Measurements from ENCODE around the gene GPR31.
"Not testable (repeated sequence)": the region's sequence is repeated elsewhere in the genome, so short reads cannot be mapped to it uniquely, and the experiment has no call there.

GPR31 gene

DNA sequence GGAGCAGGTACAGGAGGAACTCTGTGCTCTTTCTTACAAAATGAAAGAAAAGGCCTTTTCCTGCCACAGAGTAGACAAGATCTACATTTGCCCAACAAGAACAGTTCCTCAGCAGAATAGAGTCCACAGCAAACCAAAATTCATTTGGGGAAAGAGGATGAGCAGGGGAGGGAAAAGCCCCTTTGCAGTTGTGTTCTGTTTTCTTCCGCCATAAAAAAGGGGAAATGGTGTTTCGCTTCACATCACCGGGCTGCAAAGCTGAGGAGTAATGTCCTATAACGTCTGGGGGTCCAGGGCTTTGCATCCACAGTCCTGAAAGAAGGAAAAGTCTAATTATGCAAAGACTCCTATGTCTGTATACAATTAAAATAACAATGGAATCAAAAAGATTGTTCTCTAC, at the start of gene GPR31:
TSS of gene GPR31 (minus strand) at position 118 of the 400 bp plus-strand sequence. CDS start 149 bp downstream, outside the sequence.
- DNase-seq: no peak

GRCh38 chr6:167207527-167207926, 49.7 kb upstream of the GPR31 start:
- DNase-seq: no peak

DNA sequence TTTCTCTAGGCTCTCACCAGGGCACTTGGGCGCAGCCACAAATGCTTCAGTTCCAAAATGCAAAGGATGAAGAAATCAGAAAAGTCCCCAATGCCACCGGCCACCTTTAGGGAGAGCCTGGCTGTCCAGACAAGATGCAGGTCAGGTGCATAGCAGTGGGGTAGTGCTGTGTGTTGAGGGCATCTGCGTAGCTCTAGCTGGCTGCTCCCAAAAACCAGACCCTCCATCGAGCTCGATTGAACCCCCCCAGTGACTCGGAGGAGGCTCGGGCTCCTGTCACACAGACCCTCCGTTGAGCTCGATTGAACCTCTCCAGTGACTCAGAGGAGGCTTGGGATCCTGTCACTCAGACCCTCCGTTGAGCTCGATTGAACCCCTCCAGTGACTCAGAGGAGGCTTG, 47.5 kb upstream of the GPR31 start:
- not testable (repeated sequence) for DNase-seq

DNA sequence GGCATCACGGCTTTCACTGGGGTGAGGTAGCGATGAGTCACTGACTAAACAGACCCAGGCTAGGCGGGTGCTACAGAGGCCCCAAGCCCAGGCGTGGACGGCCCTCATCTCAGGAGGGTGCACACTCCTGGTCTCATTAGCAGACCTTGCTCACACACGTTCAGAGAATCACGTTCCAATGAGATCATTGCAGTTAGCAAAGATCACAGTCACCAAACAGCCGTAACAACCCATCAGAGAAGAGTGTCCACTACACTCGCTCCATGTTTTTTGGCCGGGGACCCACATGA, 46.2 kb upstream of the GPR31 start:
- DNase-seq: not testable (repeated sequence)

- DNase-seq: not testable (repeated sequence)
Measured at GRCh38 chr6:167203261-167204058, 45.7 kb upstream of the GPR31 start.

GRCh38 chr6:167202613-167203012, 44.8 kb upstream of the GPR31 start:
- not testable (repeated sequence) for DNase-seq

GRCh38 chr6:167200806-167201205, 43.0 kb upstream of the GPR31 start:
- DNase-seq: no peak

DNA sequence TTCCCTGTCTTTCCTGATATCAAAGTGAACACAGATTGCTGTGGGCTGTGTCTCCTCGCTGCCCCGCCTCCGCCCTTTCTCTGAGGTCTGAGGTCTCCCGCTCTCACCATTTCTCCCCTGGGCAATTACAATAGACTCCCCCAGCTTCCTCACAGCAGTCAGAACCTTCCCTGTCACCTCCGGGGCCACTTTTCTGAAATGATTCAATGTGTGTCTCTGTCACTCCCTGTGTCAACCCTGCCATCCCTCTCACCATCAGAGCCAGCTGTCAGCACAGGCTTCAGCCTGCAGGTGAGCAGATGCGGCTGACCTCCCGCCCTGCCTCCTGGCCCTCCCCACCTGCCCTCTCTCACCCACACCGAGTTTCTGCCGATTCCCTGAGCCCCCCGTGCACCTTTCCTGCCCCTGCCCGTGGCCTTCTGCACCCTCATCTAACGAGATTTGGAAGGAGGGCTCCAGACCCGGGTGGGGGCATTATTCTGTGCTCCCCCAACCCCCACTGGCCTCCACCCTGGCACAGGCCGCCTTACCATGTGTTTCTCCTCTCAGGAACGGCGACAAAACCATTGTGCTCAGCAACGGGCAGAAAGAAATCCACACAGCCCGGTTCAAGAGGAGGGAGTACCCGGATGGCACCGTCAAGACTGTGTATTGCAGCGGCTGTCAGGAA, 38.3 kb upstream of the GPR31 start:
- not testable (repeated sequence) for DNase-seq

- DNase-seq: not testable (repeated sequence)
Measured at GRCh38 chr6:167193515-167194125, 35.8 kb upstream of the GPR31 start.

GRCh38 chr6:167191043-167191583, 33.3 kb upstream of the GPR31 start:
- DNase-seq: not testable (repeated sequence)

DNA sequence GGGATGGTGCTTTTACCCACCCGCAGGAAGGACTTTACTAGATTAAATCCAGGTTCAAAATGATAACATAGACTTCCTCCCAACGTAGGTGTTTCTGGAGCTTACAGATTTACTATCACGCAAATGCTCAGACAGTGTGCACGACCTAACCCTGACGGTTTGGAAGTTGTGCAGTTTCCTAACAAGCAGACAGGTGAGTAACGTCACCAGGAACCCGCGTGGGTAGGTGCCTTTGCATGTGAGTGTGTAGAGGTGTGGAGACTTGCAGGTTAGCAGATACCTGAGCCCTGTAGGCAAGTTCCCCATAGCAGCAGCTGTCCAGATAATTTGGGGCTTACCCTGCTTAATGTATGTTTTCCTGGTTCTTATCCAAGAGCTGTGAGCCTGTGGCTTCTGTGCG, 29.5 kb upstream of the GPR31 start:
- not testable (repeated sequence) for DNase-seq

- not testable (repeated sequence) for DNase-seq
Measured at GRCh38 chr6:167185101-167185500, 27.3 kb upstream of the GPR31 start.

DNA sequence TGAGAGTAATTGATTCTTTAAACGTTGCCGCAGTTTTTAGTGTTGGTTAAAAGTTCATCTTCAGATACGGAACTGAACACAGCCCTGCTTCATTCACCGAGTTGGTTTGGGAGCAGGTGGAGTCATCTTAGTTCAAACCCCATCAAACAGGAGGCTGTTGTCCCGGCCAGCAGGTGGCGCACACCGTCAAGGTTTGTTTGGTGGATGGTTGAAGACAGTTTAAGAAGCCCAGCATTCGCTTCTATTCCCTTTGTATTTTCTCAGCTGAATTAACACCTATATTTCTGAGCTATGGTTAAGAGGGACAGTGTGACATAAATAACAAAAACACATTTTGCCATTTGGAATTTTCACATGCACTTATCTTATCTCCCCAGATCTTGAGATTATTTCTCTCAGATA, 25.1 kb upstream of the GPR31 start:
- not testable (repeated sequence) for DNase-seq

GRCh38 chr6:167181351-167181750, 23.6 kb upstream of the GPR31 start:
- not testable (repeated sequence) for DNase-seq

DNA sequence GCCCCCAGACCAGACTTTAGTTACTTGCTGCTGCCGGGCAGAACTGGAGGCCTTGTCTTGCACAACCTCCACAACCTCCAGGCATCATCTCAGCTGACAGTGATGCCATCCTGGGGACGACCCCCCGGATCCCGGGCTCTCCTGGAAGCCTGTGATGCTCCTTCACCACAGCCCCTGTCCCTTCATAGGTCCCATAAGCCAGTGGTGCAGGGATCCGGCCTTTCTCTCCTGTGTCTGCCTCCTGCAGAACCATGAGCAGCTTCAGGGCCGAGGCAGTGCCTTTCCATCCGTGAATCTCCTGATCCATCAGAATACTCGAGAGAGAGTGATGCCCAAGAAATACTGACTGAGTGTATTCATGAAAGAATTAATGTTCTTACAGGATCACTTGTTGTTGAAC, 22.3 kb upstream of the GPR31 start:
- DNase-seq: not testable (repeated sequence)

GRCh38 chr6:167178896-167179655, 21.3 kb upstream of the GPR31 start:
- DNase-seq: not testable (repeated sequence)

DNA sequence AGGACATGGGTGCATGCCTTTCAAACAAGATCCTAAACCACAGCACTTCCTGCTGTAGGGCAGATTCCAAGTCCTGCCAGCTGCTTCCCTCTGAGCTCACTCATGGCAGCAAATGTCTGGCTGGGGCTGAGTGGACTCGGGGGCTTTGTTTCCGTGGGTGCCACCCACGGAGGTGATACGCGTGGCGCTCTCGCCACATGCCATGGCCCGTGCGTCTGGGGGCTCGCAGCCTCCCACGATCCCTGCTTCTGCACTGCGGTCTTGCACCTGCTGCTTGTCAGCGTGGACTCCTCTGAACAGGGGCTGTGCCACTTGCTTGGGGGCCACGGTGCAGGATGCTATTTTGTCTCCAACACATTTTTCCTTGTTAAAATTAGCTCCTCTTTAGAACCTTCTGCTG, 19.5 kb upstream of the GPR31 start:
- not testable (repeated sequence) for DNase-seq

DNA sequence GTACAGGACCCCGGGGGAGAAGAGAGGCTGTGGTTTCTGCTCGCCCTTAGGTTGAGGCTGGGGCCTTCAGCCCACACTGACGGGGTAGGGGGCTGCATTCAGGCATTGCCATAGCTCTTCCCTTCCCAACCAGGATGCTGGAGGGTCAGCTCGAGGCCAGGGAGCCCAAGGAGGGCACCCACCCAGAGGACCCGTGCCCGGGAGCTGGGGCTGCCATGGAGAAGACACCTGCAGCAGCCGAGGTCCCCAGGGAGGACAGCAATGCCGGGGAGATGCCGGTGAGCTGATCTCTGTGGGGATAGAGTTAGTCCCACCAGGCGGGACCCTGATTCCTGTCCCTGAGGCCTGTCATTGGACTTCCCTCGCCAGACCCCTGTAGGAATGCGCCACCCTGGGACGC, 14.2 kb upstream of the GPR31 start:
- DNase-seq: not testable (repeated sequence)

DNA sequence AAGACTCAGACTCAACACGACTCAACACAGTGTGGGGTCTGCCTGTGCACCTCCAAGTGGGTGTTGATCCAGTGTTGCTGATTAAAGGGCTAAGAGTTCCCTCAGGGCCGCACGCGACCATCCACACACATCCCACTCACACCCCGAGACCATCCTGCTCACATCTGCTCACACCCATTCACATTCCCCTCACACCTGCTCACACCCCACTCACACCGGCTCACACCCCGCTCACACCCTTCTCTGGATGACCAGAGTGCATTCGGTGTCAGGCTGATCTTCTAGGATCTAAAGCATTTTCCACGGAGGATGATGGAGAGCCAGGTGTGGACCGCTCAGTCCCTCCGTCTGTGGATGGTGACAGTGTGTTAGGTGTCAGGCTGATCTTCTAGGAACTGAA, 13.5 kb upstream of the GPR31 start:
- DNase-seq: not testable (repeated sequence)

DNA sequence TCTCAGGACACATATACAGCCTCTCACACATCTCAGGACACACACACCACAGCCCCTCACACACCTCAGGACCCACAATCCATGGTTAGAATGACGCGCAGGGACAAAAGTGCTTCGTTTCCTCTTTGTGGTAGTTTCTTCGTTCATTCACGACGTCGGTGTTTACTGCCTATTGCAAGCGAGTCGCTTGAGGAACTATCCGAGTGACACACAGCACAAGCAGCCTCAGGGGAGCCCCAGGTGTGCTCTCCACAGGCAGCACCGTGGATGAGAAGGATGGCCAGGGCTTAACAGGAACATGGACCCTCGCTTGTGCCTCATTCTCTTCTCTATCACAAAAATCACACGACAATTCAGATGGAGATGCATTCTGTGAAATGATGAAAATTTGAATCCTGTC, 12.1 kb upstream of the GPR31 start:
- not testable (repeated sequence) for DNase-seq

GRCh38 chr6:167168296-167168695, 10.5 kb upstream of the GPR31 start:
- not testable (repeated sequence) for DNase-seq

DNA sequence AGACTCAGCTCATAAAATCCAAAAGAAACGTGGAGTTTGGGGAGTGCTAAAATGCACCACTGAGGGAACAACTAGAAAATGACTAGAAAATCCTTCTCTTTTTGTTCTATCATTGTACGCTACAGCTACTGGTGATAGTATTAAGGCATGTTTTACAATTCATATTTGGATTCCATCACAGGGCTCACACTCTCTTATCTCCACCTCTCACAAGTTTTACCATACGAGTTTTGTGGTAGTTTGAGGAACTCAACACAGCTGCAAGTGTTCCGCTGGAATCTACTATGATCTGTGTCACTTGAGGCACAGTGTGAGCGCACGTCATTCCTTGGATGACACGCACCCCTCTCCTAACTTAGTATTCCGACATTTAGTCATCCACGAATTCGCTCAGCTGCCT, 9.9 kb upstream of the GPR31 start:
- not testable (repeated sequence) for DNase-seq

All from GDM1 (cell line).